Muscle layer of colon (tissue), 2 donors: ENCODE data around the gene PRAC1.

Source experiments
- H3K27ac ChIP-seq: one replicate; pipeline ENCODE4 v1.7.0; 2013; ENCODE audit warnings: low read depth, mild to moderate bottlenecking, low read length, moderate library complexity
- H3K27me3 ChIP-seq, 2 donors: one replicate each; pipeline ENCODE4 v1.7.0; 2013; ENCODE audit warnings: low read length in 2 of 2, mild to moderate bottlenecking in 2 of 2; ENCODE audit not compliant: insufficient read depth in 2 of 2, control insufficient read depth in 1 of 2
- H3K36me3 ChIP-seq: one replicate; pipeline ENCODE4 v1.7.0; 2013; ENCODE audit warnings: mild to moderate bottlenecking, low read length; ENCODE audit not compliant: insufficient read depth
- H3K4me1 ChIP-seq: one replicate; pipeline ENCODE4 v1.7.0; 2013; ENCODE audit warnings: mild to moderate bottlenecking, low read length; ENCODE audit not compliant: insufficient read depth
- H3K4me3 ChIP-seq, 2 donors: one replicate each; pipeline ENCODE4 v1.7.0; 2013; ENCODE audit warnings: low read length in 2 of 2, low read depth in 1 of 2, mild to moderate bottlenecking in 1 of 2, moderate library complexity in 1 of 2
- H3K9ac ChIP-seq: one replicate; pipeline ENCODE4 v1.7.0; 2013; ENCODE audit warnings: low read length
- H3K9me3 ChIP-seq: one replicate; pipeline ENCODE4 v1.7.0; 2013; ENCODE audit warnings: mild to moderate bottlenecking, low read length
- donor health status: abdominal sarcoma.
- donor health status: Adenocarcinoma of cecum.

PRAC1 gene

GRCh38 chr17:48740537-48740936, 18.2 kb upstream of the PRAC1 start:
- Histone ChIP-seq H3K9ac (no peak overlapping the region), H3K4me1 (no peaks in the 10 kb centered on the region), H3K27ac (no peak overlapping the region), H3K4me3 (no peak overlapping the region), H3K36me3 (no peaks in the 10 kb centered on the region), H3K9me3 (no peaks in the 10 kb centered on the region), H3K27me3 (peaks cover 88 to 97% of the 10 kb centered on the region in 2 donors)

GRCh38 chr17:48738803-48739526, 16.6 kb upstream of the PRAC1 start:
- Histone ChIP-seq H3K9me3 (no peaks in the 10 kb centered on the region), H3K4me1 (no peaks in the 10 kb centered on the region), H3K27me3 (peaks cover 89 to 96% of the 10 kb centered on the region in 2 donors), H3K4me3 (no peak overlapping the region), H3K27ac (no peak overlapping the region), H3K36me3 (no peaks in the 10 kb centered on the region), H3K9ac (no peak overlapping the region)

DNA sequence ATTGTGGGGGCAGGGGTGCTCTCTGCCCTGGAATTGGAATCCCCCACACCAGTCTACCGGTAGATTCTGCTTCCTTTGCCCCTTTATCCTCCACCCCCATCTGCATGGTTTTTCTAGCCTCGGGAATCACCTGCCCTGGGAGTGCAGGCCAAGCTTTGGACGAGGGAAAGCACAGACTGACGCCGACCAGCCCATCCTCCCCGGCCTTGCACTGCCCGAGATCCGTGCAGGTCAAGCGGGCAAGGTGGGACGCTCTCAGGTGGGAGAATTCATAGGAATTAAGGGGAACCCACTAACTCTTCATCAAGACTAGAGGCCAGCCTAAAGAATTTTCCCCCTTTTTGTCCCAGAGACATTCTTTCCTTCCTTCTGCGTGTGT, 16.1 kb upstream of the PRAC1 start:
- peaks cover 89 to 96% of the 10 kb centered on the region in 2 donors for H3K27me3 ChIP-seq

DNA sequence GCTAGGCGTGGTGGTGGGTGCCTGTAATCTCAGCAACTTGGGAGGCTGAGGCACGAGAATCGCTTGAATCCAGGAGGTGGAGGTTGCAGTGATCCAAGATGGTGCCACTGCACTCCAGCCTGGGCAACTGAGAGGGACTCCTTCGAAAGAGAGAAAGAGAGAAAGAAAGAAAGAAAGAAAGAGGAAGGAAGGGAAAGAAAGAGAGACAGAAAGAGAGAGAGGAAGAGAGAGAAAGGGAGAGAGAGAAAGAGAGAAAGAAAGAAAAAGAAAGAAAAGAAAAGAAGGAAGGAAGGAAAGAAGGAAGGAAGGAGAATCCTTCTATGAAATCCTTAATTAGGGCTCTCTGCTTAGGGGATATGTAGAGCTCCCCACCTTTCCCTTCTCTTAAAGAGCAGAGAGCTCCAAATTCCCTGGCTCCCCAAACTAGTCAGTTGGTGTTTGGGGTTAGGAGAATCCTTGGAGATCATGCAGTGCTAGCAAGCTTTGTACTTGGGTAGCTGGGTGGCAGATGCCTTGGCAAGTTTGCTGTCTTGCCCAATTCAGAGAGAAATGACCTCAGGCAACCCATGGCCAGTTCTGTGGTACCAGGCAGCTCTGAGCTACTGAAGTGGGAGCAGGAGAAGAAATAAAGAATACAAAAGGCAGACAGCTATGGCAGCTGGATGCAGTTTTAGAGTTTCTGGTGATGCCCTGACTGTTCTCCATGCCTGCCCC, 15.2 kb upstream of the PRAC1 start:
- Histone ChIP-seq H3K4me1 (peaks cover 3% of the 10 kb centered on the region), H3K4me3 (no peak overlapping the region), H3K36me3 (no peaks in the 10 kb centered on the region), H3K27ac (no peak overlapping the region), H3K9ac (no peak overlapping the region), H3K9me3 (no peaks in the 10 kb centered on the region), H3K27me3 (peaks cover 88 to 98% of the 10 kb centered on the region in 2 donors)

More for the DNA sequence above, 16.1 kb upstream of the PRAC1 start:
- Histone ChIP-seq H3K27ac (no peak overlapping the region), H3K9ac (no peak overlapping the region), H3K4me1 (peaks cover under 1% of the 10 kb centered on the region), H3K9me3 (no peaks in the 10 kb centered on the region), H3K36me3 (no peaks in the 10 kb centered on the region), H3K4me3 (no peak overlapping the region)

GRCh38 chr17:48735062-48735351, 12.7 kb upstream of the PRAC1 start:
- no peak overlapping the region for H3K27ac ChIP-seq
- no peak overlapping the region for H3K4me3 ChIP-seq
- no peaks in the 10 kb centered on the region for H3K36me3 ChIP-seq
- H3K4me1 ChIP-seq, result peaks cover 3% of the 10 kb centered on the region
- H3K9me3 ChIP-seq, result no peaks in the 10 kb centered on the region
- no peak overlapping the region for H3K9ac ChIP-seq
- peaks cover 87 to 98% of the 10 kb centered on the region in 2 donors for H3K27me3 ChIP-seq

GRCh38 chr17:48734333-48735061, 12.2 kb upstream of the PRAC1 start:
- Histone ChIP-seq H3K4me3 (no peak overlapping the region), H3K9ac (no peak overlapping the region), H3K4me1 (peaks cover 5% of the 10 kb centered on the region), H3K27me3 (peaks cover 92 to 98% of the 10 kb centered on the region in 2 donors), H3K27ac (no peak overlapping the region), H3K36me3 (no peaks in the 10 kb centered on the region), H3K9me3 (no peaks in the 10 kb centered on the region)

- Histone ChIP-seq H3K27me3 (peaks cover 91 to 99% of the 10 kb centered on the region in 2 donors), H3K4me3 (no peak overlapping the region)
Observed at GRCh38 chr17:48733632-48734328, 11.5 kb upstream of the PRAC1 start.

GRCh38 chr17:48732688-48733629, 10.6 kb upstream of the PRAC1 start:
- H3K4me3 ChIP-seq, result no peak overlapping the region

More at GRCh38 chr17:48733632-48734328, 11.5 kb upstream of the PRAC1 start:
- H3K9me3 ChIP-seq, result no peaks in the 10 kb centered on the region
- peaks cover 10% of the 10 kb centered on the region for H3K4me1 ChIP-seq
- no peaks in the 10 kb centered on the region for H3K36me3 ChIP-seq
- no peak overlapping the region for H3K9ac ChIP-seq
- no peak overlapping the region for H3K27ac ChIP-seq

DNA sequence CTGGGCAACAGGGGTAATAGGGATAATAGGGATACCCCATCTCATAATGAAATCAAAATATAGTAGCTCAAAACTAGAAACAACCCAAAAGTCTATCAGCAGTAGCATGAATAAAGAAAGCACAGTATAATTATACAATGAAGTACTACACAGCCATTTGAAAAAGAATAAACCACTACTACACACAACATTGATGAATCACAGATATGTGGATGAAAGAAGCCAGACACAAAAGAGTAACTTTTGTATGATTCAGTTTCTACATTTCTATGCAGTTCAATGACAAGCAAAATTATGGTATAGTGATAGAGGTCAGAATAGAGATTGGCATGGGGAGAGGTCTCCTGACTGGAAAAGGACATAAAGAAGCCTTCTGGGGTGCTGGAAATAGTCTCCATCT, 9.0 kb upstream of the PRAC1 start:
- Histone ChIP-seq H3K9me3 (no peaks in the 10 kb centered on the region), H3K27me3 (peaks cover 94 to 99% of the 10 kb centered on the region in 2 donors), H3K4me1 (peaks cover 14% of the 10 kb centered on the region), H3K9ac (no peak overlapping the region), H3K27ac (no peak overlapping the region), H3K4me3 (no peak overlapping the region), H3K36me3 (no peaks in the 10 kb centered on the region)

More at GRCh38 chr17:48732688-48733629, 10.6 kb upstream of the PRAC1 start:
- no peak overlapping the region for H3K9ac ChIP-seq
- peaks cover 91 to 99% of the 10 kb centered on the region in 2 donors for H3K27me3 ChIP-seq
- no peak overlapping the region for H3K27ac ChIP-seq
- peaks cover 14% of the 10 kb centered on the region for H3K4me1 ChIP-seq
- no peaks in the 10 kb centered on the region for H3K36me3 ChIP-seq
- H3K9me3 ChIP-seq, result no peaks in the 10 kb centered on the region

DNA sequence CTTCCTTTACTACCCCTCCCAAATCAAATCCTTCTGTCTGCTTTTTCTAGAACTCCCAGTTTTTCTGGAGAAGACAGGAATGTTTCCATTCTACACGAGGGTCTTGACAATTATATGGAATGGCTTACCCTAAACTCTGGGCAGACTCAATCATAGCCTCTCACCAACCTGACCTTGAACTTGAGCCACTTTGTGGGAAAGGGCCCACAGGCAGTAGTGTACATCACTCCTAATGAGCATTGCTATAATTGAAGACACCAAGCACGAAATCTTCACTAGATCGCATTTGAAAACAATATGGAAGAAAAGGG, 7.9 kb upstream of the PRAC1 start:
- Histone ChIP-seq H3K36me3 (no peaks in the 10 kb centered on the region), H3K4me1 (peaks cover 15% of the 10 kb centered on the region), H3K9ac (no peak overlapping the region), H3K9me3 (no peaks in the 10 kb centered on the region), H3K27me3 (peaks cover 94 to 100% of the 10 kb centered on the region in 2 donors), H3K4me3 (no peak overlapping the region), H3K27ac (no peak overlapping the region)
